OCI-LY3 (cell line): ENCODE data around the gene TMEM150C.

ENCODE experiments used
- CTCF ChIP-seq: fragments of 200-600, 300-600 bp; sonication (generic); IDR thresholded peaks from 2 replicates; pipeline ENCODE4 v1.5.1; 2014; ENCODE audit warnings: antibody characterized with exemption, low read length, low read depth
- EZH2phosphoT487 ChIP-seq: fragments of 200-600 bp; shearing (Covaris generic); IDR thresholded peaks from 2 replicates; pipeline ENCODE4 v1.6.1; 2018; ENCODE audit warnings: antibody characterized with exemption, mixed run types, low read depth

- no peak for TF ChIP-seq CTCF
- TF ChIP-seq EZH2phosphoT487: no peak
Observed at GRCh38 chr4:82529322-82529721, 32.5 kb downstream of the TMEM150C start.
